AG09319 (cell line): Measurements from ENCODE around the gene CHN1.

Experiments
- DNase-seq: peaks from one replicate; pipeline ENCODE4 v3.0.0-alpha.2; 2010; ENCODE audit warnings: low read depth; ENCODE audit errors: extremely low read depth
- TF ChIP-seq, protein P1 (sequence below): IDR thresholded peaks from 2 replicates; pipeline ENCODE4 v1.5.1; 2011; ENCODE audit warnings: low read depth, mild to moderate bottlenecking, inconsistent platforms, low read length, moderate library complexity

CHN1 gene

DNA sequence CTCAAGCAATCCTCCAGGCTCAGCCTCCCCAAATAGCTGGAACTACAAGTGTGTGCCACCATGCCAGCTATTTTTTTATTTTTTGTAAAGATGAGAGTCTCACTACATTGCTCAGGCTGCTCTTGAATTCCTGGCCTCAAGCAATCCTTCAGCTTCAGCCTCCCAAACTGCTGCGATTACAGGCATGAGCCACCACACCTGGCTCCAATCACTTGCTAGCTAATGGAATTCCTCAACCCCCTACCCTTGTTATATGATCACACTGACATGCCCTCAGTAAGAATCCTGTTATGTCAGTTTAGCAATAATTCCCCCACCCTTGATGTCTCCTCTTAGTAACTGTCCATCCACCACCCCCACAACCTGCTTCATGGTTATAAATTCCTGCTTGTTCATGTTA lies 12.3 kb downstream of the CHN1 start:
- TF ChIP-seq, protein P1, sequence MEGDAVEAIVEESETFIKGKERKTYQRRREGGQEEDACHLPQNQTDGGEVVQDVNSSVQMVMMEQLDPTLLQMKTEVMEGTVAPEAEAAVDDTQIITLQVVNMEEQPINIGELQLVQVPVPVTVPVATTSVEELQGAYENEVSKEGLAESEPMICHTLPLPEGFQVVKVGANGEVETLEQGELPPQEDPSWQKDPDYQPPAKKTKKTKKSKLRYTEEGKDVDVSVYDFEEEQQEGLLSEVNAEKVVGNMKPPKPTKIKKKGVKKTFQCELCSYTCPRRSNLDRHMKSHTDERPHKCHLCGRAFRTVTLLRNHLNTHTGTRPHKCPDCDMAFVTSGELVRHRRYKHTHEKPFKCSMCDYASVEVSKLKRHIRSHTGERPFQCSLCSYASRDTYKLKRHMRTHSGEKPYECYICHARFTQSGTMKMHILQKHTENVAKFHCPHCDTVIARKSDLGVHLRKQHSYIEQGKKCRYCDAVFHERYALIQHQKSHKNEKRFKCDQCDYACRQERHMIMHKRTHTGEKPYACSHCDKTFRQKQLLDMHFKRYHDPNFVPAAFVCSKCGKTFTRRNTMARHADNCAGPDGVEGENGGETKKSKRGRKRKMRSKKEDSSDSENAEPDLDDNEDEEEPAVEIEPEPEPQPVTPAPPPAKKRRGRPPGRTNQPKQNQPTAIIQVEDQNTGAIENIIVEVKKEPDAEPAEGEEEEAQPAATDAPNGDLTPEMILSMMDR, result no peak
- DNase-seq, result no peak

DNA sequence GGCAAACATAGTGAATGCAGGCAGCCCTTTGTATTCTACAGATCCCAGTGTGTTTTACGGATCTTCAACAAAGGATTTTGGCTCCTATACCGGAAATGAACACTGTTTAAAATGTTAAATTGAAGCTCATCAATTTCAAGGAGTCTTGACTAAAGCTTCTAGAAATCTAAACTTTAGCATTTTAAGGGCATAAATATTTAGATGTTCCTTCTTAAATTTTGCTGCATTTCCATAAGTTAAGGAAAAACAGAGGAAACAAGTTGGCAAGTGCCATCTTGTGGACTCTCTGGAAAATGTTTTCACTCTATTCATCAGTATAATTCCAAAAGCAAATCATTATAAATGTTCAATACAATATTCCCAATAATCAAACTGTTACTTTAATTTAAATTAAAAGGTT lies 19.6 kb downstream of the CHN1 start:
- TF ChIP-seq, protein P1, result peak; percentile 54
- DNase-seq, result no peak

DNA sequence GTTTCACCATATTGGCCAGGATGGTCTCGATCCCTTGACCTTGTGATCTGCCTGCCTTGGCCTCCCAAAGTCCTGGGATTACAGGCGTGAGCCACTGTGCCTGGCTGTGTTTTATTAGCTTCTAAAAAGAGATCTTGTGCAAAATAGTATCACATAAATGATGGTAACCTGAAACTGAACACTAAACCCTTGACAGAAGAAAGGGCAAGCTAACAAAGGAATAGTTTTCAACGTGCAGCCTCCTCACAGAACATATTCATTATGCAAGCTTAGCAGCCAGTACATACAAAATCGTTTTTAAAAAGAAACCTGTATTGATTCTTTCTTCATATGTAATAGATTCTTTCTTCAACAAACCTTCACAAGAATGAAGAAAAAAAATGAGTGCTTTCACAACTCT lies 20.6 kb downstream of the CHN1 start:
- TF ChIP-seq, protein P1, result no peak
- no peak for DNase-seq

DNA sequence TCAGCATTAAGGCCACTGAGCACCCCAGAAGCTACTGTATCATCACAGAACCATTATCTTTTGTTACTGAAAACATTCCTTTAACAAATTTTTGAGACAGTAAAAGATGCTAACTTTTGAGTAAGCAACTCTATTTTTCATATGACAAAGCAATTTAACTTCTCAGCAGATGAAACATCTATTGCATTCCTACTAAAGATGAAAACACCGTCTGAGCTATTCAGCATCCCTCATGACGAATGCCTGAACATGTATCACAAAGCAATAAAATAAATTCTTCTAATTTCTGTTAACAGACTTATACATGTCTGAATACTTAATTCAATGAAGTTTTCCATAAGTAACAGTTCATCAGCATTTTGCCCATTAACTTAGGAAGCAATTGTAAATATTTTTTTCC lies 23.9 kb downstream of the CHN1 start:
- TF ChIP-seq, protein P1, result no peak

DNA sequence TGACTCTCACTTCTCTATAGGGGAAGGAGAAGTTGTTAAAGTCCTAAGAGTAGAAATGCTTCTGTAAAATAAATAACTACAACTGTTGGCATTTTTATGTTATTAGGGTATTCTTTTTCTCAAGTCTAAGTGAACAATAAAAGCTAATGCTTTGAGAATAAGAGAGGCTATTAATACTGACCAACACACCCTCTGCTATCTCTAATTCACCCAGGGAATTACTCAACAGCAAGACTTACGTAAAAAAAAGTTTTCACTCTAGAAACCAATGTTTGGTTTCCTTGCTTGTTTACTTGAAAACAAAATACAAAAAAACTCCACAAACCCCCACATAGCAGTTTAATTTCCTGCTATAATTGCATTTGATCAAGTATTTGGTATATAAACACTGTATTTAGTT lies 25.2 kb downstream of the CHN1 start:
- no peak for DNase-seq

More for the DNA sequence above, 23.9 kb downstream of the CHN1 start:
- no peak for DNase-seq

DNA sequence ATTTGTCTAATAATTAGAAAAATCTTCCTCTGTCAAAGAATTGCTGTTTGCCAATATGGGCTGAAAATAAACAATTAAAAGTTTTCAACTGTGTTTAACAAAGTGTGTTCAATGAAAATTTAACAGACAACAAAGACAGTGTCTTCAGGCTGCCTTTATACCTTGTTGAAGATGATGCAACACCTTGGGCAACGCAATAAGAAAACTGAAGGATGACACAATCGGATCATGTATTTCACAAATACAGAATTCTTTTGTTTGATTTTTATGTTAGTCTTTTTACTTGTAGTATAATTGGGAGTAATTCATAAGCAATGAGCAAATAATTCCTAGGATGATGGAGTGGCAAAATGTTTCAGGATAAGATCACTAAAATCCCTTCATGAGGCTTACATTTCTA lies 27.8 kb downstream of the CHN1 start:
- TF ChIP-seq, protein P1, result no peak

More for the DNA sequence above, 25.2 kb downstream of the CHN1 start:
- TF ChIP-seq, protein P1, result no peak

DNA sequence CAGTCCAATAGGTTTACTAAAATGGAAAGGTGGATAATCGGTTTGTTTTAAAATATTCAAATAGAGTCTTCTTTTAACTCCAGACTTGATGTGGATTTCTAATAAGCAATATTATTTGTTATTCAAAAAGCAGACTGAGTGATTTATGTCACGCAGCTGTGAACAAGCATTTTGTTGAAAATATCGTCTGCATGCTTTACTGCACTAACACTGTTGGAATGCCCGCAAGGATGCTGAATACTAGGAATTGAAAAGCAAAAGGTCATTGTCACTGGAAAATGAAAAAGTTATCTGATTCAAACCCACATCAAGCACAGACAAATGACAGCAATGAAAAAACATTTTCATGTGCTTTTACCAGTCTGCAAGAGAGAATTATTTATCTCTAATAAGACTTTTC lies 31.1 kb downstream of the CHN1 start:
- TF ChIP-seq, protein P1, result no peak
- DNase-seq, result no peak

More for the DNA sequence above, 27.8 kb downstream of the CHN1 start:
- no peak for DNase-seq

DNA sequence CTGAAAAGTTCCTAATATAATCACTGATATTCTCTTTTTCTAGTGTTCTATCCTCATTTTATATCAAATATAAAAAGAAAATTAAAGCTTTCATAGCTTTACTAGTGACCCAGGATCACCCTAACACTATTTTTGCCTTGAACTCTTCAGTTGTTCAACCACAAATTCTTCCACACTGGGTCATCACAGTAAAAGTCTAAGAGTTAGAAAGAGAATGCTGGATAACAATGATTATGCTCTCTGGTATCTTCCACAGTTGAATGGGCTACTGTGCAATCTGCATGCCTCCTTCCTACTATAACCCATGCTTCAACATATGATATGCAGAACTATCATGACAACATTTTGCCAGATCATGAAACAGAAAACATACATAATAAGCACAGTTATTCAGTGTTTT lies 32.3 kb downstream of the CHN1 start:
- TF ChIP-seq, protein P1, result no peak
- DNase-seq, result no peak
